ENCODE data around the gene SMC2.

DNA sequence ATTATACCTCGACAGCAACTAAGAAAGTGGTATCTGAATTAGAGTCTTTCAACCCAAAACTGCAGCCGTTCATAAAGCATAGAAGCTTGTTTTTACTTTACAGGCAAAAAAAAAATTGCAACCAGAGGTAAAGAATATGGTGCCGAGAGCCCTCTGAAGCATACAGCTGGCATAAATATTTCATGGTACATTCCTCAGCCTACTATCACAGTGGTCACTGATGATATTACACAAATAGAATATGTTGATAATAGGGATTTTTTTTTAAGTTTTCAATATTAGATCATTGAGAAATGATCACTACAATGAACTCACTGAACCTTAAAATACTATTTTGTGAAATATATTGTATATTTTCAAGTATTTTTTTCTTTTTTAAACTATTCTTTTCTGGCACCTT is 6.2 kb upstream of the SMC2 start:
- TF ChIP-seq, protein P1, sequence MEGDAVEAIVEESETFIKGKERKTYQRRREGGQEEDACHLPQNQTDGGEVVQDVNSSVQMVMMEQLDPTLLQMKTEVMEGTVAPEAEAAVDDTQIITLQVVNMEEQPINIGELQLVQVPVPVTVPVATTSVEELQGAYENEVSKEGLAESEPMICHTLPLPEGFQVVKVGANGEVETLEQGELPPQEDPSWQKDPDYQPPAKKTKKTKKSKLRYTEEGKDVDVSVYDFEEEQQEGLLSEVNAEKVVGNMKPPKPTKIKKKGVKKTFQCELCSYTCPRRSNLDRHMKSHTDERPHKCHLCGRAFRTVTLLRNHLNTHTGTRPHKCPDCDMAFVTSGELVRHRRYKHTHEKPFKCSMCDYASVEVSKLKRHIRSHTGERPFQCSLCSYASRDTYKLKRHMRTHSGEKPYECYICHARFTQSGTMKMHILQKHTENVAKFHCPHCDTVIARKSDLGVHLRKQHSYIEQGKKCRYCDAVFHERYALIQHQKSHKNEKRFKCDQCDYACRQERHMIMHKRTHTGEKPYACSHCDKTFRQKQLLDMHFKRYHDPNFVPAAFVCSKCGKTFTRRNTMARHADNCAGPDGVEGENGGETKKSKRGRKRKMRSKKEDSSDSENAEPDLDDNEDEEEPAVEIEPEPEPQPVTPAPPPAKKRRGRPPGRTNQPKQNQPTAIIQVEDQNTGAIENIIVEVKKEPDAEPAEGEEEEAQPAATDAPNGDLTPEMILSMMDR (IDR thresholded peaks at IDR 0.05) = no peak
- TF ChIP-seq POLR2A (IDR thresholded peaks at IDR 0.05) = no peak

Data from Peyer's patch (tissue), 4 donors.